ENCODE data around the gene LHX8.

Gene LHX8

DNA sequence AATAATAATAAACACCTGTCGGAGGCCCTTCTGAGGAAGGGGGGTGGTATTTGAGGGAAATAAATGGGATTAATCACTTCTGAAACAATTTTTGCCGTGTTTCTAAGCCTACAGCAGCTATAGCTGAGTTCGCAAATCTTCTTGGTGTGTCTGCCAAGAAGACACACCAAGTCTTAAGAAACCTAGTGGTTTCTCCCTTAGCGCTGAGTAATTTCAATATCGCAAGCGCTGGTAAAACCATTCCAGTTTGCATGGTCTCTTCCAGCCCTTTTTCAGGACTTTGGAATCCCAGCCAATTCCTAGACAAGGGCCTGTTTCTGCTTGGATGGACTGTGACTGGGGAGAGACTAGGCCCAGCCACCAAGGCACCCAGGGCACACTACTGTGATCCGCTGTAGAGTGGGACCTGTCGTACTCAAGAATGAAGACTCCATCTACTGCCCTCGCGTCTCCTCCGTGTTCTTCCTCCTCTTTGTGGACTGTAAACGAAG is 7.5 kb upstream of the LHX8 start:
- peaks cover 8% of the 10 kb centered on the region for H3K9me3 Mint-ChIP-seq
- no peak for DNase-seq
- TF ChIP-seq, protein P1, sequence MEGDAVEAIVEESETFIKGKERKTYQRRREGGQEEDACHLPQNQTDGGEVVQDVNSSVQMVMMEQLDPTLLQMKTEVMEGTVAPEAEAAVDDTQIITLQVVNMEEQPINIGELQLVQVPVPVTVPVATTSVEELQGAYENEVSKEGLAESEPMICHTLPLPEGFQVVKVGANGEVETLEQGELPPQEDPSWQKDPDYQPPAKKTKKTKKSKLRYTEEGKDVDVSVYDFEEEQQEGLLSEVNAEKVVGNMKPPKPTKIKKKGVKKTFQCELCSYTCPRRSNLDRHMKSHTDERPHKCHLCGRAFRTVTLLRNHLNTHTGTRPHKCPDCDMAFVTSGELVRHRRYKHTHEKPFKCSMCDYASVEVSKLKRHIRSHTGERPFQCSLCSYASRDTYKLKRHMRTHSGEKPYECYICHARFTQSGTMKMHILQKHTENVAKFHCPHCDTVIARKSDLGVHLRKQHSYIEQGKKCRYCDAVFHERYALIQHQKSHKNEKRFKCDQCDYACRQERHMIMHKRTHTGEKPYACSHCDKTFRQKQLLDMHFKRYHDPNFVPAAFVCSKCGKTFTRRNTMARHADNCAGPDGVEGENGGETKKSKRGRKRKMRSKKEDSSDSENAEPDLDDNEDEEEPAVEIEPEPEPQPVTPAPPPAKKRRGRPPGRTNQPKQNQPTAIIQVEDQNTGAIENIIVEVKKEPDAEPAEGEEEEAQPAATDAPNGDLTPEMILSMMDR (IDR thresholded peaks at IDR 0.05): no peak
- H3K4me1 Mint-ChIP-seq: peaks cover 13% of the 10 kb centered on the region
- H3K4me3 Mint-ChIP-seq: no peak overlapping the region
- no peaks in the 10 kb centered on the region for H3K36me3 Mint-ChIP-seq (ENCODE audit: low read depth)
- no peak overlapping the region for H3K27ac Mint-ChIP-seq
- H3K27me3 Mint-ChIP-seq (ENCODE audit: low read depth, poor library complexity): peaks cover 59% of the 10 kb centered on the region

DNA sequence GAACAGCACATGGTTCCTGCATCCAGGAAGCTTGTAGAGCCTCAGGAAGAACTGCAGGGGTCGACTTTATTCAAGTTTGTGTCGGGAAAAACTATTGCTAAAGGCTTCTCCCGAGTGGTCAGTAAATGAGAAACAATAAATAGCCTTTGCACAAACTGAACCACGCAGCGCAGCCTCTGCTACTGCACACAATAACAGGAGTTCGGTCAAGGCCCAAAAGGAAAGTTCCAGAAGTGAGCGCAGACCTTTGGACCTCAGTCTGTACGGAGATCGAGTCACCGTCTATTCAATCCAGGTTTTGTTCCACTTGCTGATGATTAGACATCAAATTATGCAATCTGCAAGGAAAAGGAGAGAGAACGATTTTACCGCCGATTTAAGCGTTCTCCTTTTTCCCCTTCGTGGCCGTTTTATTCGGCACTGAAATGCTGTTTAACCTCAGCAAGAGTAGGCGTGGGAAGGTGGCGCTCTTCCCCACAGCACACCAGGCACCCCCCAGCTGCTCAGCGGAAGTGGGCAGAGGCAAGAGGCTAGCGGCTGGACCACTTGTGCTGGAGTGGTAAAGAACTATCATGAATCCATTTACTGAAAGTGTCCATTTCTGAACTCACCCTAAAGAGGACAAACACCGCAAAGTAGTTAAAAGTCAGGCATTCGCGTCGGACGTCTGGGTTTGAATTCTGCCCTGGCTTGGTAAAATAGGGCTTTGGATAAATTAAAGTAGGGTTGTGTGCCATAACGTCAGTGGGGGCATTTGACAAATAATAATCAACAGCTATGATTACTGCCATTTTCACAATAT is 6.1 kb upstream of the LHX8 start:
- Mint-ChIP-seq H3K27ac (no peak overlapping the region), H3K4me3 (no peak overlapping the region), H3K4me1 (peaks cover 27% of the 10 kb centered on the region), H3K9me3 (peaks cover 8% of the 10 kb centered on the region), H3K36me3 (ENCODE audit: low read depth) (no peaks in the 10 kb centered on the region), H3K27me3 (ENCODE audit: low read depth, poor library complexity) (peaks cover 74% of the 10 kb centered on the region)
- TF ChIP-seq, protein P1 (IDR thresholded peaks at IDR 0.05): no peak
- DNase-seq: no peak

DNA sequence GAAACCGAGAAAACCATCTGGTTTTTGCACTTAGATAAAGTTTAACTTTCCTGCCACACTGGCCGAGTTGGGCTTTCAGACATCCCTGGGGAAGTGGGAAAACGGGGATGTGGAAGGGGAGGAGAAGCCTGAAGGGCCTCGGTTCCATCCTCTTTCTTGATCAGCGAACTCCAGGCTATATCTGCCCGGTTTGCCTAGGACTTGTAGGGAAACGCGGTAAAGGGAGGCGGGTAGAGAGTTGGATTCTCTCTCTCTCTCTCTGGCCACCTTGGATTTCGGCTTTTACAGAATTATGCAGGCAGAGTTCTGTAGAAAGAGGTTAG is 4.6 kb upstream of the LHX8 start:
- peaks cover 42% of the 10 kb centered on the region for H3K4me1 Mint-ChIP-seq
- no peak overlapping the region for H3K27ac Mint-ChIP-seq
- TF ChIP-seq, protein P1 (IDR thresholded peaks at IDR 0.05): no peak
- peaks cover 8% of the 10 kb centered on the region for H3K9me3 Mint-ChIP-seq
- H3K4me3 Mint-ChIP-seq: no peak overlapping the region
- DNase-seq: no peak
- no peaks in the 10 kb centered on the region for H3K36me3 Mint-ChIP-seq (ENCODE audit: low read depth)
- peaks cover 89% of the 10 kb centered on the region for H3K27me3 Mint-ChIP-seq (ENCODE audit: low read depth, poor library complexity)

DNA sequence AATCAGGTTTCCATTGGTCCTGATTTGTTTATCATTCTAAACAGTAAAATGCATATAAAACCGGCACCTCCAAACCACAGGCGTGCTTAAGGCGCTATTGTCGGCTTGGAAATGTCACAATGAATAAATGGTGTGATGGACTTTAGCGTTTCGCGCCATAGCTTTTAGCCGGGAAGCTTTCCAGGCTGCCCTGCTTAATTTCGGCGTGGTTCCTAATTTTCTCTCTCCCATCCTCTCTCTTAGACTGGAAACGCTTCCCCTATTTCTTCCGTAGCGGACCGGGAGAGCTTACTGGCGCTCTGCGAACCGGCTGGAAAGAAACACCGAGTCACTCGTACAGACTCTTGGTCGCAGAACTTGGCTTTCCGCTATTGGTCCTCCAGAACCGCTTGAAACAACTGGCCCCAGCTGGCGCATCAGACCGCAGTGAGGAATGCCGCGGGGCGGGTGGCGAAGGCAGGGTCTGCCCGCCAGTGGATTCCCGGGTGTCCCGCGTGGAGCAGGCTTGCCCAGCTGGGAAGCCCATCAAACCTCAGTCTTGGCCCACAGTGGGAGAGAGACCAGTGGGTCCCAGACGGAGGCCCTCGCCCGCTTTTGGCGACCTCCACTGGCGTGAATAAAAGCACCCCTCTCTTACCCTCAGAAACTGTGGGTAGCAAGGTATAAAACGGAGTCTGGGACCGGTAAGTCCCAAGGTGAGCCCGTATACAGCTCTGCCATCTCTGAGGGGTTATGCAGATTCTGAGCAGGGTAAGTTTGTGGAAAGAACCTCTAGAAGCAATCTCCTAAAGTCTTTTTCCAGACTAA is 4.0 kb upstream of the LHX8 start:
- Mint-ChIP-seq H3K27ac (no peak overlapping the region), H3K4me3 (peak overlapping the region; percentile 29), H3K27me3 (ENCODE audit: low read depth, poor library complexity) (peaks cover 95% of the 10 kb centered on the region), H3K9me3 (peaks cover 8% of the 10 kb centered on the region), H3K36me3 (ENCODE audit: low read depth) (no peaks in the 10 kb centered on the region), H3K4me1 (peaks cover 48% of the 10 kb centered on the region)
- TF ChIP-seq, protein P1 (IDR thresholded peaks at IDR 0.05): no peak
- DNase-seq: no peak

DNA sequence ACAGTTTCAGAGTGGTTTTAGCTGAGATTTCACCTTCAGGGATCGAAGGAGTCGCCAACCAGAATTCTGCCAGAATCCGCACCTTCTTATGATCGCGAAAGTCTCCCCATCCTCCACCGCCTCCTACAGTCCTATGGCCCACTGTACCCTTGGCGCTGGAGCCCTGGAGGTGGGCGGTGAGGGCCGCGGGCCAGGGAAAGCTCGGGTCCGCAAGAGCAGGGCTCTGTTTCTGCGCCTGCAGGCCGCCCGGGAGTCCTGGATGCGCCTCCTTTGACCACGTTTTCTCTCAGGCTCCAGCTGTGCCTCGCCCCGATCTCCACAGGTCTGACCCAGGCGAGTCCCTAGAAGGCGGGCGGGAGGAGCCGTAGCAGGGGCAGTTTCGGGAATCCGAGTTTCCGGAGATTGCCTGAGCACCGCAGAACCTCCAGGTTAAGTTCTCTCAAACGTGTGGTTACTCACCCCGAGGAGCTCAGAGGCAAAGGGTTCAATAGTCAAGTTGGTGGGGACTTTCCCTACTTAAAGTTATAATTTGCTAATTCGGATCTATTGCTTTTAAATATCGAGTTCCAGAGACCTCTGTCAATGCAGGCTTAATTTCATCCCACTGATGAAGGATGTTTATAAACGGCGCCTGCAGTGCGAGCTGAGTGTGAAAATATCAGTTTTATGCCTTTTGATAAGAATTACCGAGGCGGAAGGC is 3.2 kb upstream of the LHX8 start:
- peaks cover 51% of the 10 kb centered on the region for H3K4me1 Mint-ChIP-seq
- peak; percentile 47 for DNase-seq

More for the DNA sequence above, 3.2 kb upstream of the LHX8 start:
- peaks cover 97% of the 10 kb centered on the region for H3K27me3 Mint-ChIP-seq (ENCODE audit: low read depth, poor library complexity)
- peaks cover 8% of the 10 kb centered on the region for H3K9me3 Mint-ChIP-seq
- H3K4me3 Mint-ChIP-seq: peak overlapping the region; percentile 48
- H3K36me3 Mint-ChIP-seq (ENCODE audit: low read depth): no peaks in the 10 kb centered on the region
- TF ChIP-seq, protein P1 (IDR thresholded peaks at IDR 0.05): no peak
- H3K27ac Mint-ChIP-seq: no peak overlapping the region
